Endodermal cell (in vitro differentiated cells): ENCODE measurements around the gene C7orf33. TPM values are rescaled to one million over a fixed set of nuclear protein-coding genes. Genes with fewer than 3 reads are reported as not detected.
"Not testable (repeated sequence)": the region's sequence is repeated elsewhere in the genome, so short reads cannot be mapped to it uniquely, and the experiment has no call there.

ENCODE experiments used
- DNase-seq: peaks from one replicate; pipeline ENCODE4 v3.0.0-alpha.2; 2017
- H3K27ac ChIP-seq: 2 replicates; pipeline ENCODE4 v1.5.1; 2013; ENCODE audit warnings: mild to moderate bottlenecking, low read depth, low read length, moderate library complexity
- H3K27me3 ChIP-seq: 2 replicates; pipeline ENCODE4 v1.6.1; 2013; ENCODE audit warnings: mild to moderate bottlenecking, low read length, moderate library complexity; ENCODE audit not compliant: insufficient read depth, control insufficient read depth, poor library complexity, severe bottlenecking
- H3K36me3 ChIP-seq: 2 replicates; pipeline ENCODE4 v1.7.0; 2013; ENCODE audit warnings: mild to moderate bottlenecking, low read length, moderate library complexity; ENCODE audit not compliant: control insufficient read depth, insufficient read depth
- H3K4me1 ChIP-seq: one replicate; pipeline ENCODE4 v1.7.0; 2013; ENCODE audit warnings: low read length; ENCODE audit not compliant: control insufficient read depth, insufficient read depth
- H3K4me3 ChIP-seq: 2 replicates; pipeline ENCODE4 v1.5.1; 2013; ENCODE audit warnings: mild to moderate bottlenecking, low read length, moderate library complexity
- H3K9ac ChIP-seq: 2 replicates; pipeline ENCODE4 v1.6.1; 2013; ENCODE audit warnings: mild to moderate bottlenecking, low read length, moderate library complexity; ENCODE audit not compliant: poor library complexity, severe bottlenecking; ENCODE audit errors: extremely low read depth
- H3K9me3 ChIP-seq: 2 replicates; pipeline ENCODE4 v1.6.1; 2013; ENCODE audit warnings: mild to moderate bottlenecking, low read length, moderate library complexity; ENCODE audit not compliant: control insufficient read depth
- H3K27ac Mint-ChIP-seq: 2 replicates; pipeline ENCODE4 v1.8.0; 2020; ENCODE audit warnings: mixed read lengths
- H3K27me3 Mint-ChIP-seq: 2 replicates; pipeline ENCODE4 v1.8.0; 2021; ENCODE audit warnings: mild to moderate bottlenecking, mixed read lengths; ENCODE audit not compliant: insufficient read depth
- H3K36me3 Mint-ChIP-seq: 2 replicates; pipeline ENCODE4 v1.8.0; 2020; ENCODE audit warnings: low read depth, mixed read lengths
- H3K4me1 Mint-ChIP-seq: 2 replicates; pipeline ENCODE4 v1.8.0; 2020; ENCODE audit warnings: mixed read lengths
- H3K4me3 Mint-ChIP-seq: 2 replicates; pipeline ENCODE4 v1.8.0; 2020; ENCODE audit warnings: mild to moderate bottlenecking, moderate library complexity, mixed read lengths
- H3K9me3 Mint-ChIP-seq: 2 replicates; pipeline ENCODE4 v1.8.0; 2020; ENCODE audit warnings: mild to moderate bottlenecking, mixed read lengths
- WGBS, 2 experiments: methylation state at CpG; one replicate each; pipeline versions ENCODE4 v1.1.5 to v1.1.7; 2013; ENCODE audit warnings: missing lambda C conversion rate in 2 of 2, mixed read lengths in 1 of 2; ENCODE audit not compliant: insufficient coverage in 1 of 2, insufficient read length in 1 of 2; 5-methylcytosine and 5-hydroxymethylcytosine counted together
- total RNA-seq, 2 donors: library from RNA; stranded (reverse); fragmentation: NEBNext Ultra II Directional in 1 of 2; extraction: Animal tissue kit (Norgen Biotek cat#: 25700) in 1 of 2; gene quantifications; 2 replicates in 1 of 2; 3 replicates in 1 of 2; pipeline ENCODE4 v1.2.1, GENCODE V29; 2021
- TF ChIP-seq, protein P1 (sequence below): fragments of 200-600 bp; sonication (generic); conservative IDR thresholded peaks from 2 replicates; pipeline ENCODE4 v1.5.0; 2021; ENCODE audit warnings: antibody characterized with exemption, mild to moderate bottlenecking

The C7orf33 gene
- total RNA-seq, 2 donors from 2014 or later, result not detected

DNA sequence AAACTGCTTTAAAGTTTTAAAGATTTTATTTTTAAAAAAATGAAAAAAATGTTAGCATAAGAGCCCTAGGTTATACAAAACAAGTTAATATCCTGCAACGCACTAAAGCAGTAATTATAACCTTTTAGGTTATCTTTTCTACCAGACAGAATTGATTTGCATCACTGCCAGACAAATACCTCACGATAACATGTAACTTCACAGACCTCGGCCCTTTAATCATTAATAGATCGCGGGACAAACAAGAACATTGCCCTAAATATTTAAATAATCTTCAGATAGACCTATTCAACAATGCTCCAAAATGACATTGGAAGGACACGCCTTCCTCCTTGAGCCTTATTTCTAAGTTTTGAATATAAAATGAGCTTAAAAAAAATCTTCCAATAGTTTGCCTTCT lies 23.8 kb upstream of the C7orf33 start:
- WGBS, 2 experiments, result 96 to 100% methylated on average over 4 to 5 of the region's 6 CpGs
- no peak for DNase-seq
- H3K9ac ChIP-seq, result no peak overlapping the region
- peaks cover 46% of the 10 kb centered on the region for H3K27me3 Mint-ChIP-seq
- no peak overlapping the region for H3K27ac ChIP-seq
- H3K9me3 Mint-ChIP-seq, result peaks cover 6% of the 10 kb centered on the region
- H3K4me3 ChIP-seq, result no peak overlapping the region
- no peaks in the 10 kb centered on the region for H3K36me3 Mint-ChIP-seq
- no peaks in the 10 kb centered on the region for H3K4me1 ChIP-seq
- H3K36me3 ChIP-seq, result no peaks in the 10 kb centered on the region
- peaks cover 17% of the 10 kb centered on the region for H3K9me3 ChIP-seq
- TF ChIP-seq, protein P1, sequence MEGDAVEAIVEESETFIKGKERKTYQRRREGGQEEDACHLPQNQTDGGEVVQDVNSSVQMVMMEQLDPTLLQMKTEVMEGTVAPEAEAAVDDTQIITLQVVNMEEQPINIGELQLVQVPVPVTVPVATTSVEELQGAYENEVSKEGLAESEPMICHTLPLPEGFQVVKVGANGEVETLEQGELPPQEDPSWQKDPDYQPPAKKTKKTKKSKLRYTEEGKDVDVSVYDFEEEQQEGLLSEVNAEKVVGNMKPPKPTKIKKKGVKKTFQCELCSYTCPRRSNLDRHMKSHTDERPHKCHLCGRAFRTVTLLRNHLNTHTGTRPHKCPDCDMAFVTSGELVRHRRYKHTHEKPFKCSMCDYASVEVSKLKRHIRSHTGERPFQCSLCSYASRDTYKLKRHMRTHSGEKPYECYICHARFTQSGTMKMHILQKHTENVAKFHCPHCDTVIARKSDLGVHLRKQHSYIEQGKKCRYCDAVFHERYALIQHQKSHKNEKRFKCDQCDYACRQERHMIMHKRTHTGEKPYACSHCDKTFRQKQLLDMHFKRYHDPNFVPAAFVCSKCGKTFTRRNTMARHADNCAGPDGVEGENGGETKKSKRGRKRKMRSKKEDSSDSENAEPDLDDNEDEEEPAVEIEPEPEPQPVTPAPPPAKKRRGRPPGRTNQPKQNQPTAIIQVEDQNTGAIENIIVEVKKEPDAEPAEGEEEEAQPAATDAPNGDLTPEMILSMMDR, result no peak
- H3K4me3 Mint-ChIP-seq, result no peak overlapping the region
- H3K27ac Mint-ChIP-seq, result no peak overlapping the region
- H3K4me1 Mint-ChIP-seq, result peaks cover 11% of the 10 kb centered on the region
- H3K27me3 ChIP-seq, result peaks cover 57% of the 10 kb centered on the region

DNA sequence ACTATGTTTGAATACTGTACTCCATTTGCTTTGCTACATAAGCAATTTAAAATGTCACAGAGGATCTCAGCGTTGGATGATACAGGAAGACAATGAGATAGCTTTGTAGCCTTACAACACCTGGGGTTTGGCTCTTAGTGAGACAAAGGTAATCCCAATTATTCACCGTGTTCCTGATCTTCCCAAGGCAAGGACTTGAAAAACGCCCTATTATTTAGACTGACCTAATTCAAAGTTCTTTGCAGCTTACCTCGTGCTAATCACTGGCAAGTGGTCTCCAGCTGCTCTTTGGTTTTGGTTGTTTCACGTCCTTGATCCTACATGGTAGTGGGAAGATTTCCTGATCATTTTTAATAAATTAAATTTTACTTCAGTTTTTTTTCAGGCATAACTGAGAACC lies 23.0 kb upstream of the C7orf33 start:
- no peak overlapping the region for H3K27ac Mint-ChIP-seq
- Histone ChIP-seq H3K27me3 (peaks cover 63% of the 10 kb centered on the region), H3K9me3 (peaks cover 17% of the 10 kb centered on the region), H3K4me3 (no peak overlapping the region), H3K36me3 (no peaks in the 10 kb centered on the region), H3K9ac (no peak overlapping the region), H3K4me1 (no peaks in the 10 kb centered on the region), H3K27ac (no peak overlapping the region)
- peak; percentile 72 for DNase-seq
- no peaks in the 10 kb centered on the region for H3K36me3 Mint-ChIP-seq
- TF ChIP-seq, protein P1, result no peak
- peaks cover 6% of the 10 kb centered on the region for H3K9me3 Mint-ChIP-seq
- H3K27me3 Mint-ChIP-seq, result peaks cover 40% of the 10 kb centered on the region
- whole genome bisulfite sequencing, 2 experiments, result 10 to 25% methylated on average over 2 to 5 of the region's 5 CpGs
- peaks cover 11% of the 10 kb centered on the region for H3K4me1 Mint-ChIP-seq
- no peak overlapping the region for H3K4me3 Mint-ChIP-seq

DNA sequence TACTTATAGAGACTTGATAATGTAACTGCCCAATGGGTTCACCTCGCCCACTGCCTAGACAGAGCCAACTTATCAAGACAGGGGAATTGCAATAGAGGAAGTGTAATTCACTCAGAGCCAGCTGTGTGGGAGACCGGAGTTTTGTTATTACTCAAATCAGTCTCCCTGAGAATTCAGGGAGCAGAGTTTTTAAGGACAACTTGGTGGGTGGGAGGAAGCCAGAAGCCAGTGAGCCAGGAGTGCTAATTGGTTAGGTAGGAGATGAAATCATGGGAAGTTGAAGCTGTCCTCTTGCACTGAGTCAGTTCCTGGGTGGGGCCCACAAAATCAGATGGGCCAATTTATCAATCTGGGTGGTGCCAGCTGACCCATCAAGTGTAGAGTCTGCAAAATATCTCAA lies 20.1 kb upstream of the C7orf33 start:
- Histone ChIP-seq H3K9ac (no peak overlapping the region), H3K36me3 (no peaks in the 10 kb centered on the region), H3K27ac (no peak overlapping the region), H3K4me1 (no peaks in the 10 kb centered on the region), H3K9me3 (peaks cover 17% of the 10 kb centered on the region), H3K4me3 (no peak overlapping the region), H3K27me3 (peaks cover 51% of the 10 kb centered on the region)
- TF ChIP-seq, protein P1, result no peak
- 88 to 100% methylated on average over 2 of the region's 2 CpGs for WGBS, 2 experiments
- no peak for DNase-seq
- peaks cover 11% of the 10 kb centered on the region for H3K4me1 Mint-ChIP-seq
- no peak overlapping the region for H3K4me3 Mint-ChIP-seq
- H3K27ac Mint-ChIP-seq, result no peak overlapping the region
- no peaks in the 10 kb centered on the region for H3K36me3 Mint-ChIP-seq
- H3K27me3 Mint-ChIP-seq, result peaks cover 37% of the 10 kb centered on the region
- H3K9me3 Mint-ChIP-seq, result peaks cover 8% of the 10 kb centered on the region

DNA sequence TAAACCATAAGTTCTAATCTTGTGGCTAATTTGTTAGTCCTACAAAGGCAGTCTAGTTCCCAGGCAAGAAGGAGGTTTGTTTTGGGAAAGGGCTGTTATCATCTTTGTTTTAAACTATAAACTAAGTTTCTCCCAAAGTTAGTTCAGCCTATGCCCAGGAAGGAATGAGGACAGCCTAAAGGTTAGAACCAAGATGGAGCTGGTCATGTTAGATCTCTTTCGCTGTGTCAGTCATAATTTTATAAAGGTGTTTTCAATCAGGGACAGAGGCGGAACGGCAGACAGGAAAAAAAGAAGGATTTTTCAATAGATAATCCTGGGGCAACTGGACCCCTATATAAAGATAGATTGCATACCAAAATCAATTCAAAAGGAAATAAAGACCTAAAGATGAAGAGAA lies 19.6 kb upstream of the C7orf33 start:
- not testable (repeated sequence) for H3K4me1 ChIP-seq, H3K4me3 ChIP-seq, H3K4me3 Mint-ChIP-seq, H3K27ac Mint-ChIP-seq, H3K36me3 ChIP-seq, H3K36me3 Mint-ChIP-seq, H3K9ac ChIP-seq, H3K27ac ChIP-seq, H3K9me3 Mint-ChIP-seq, DNase-seq
- H3K4me1 Mint-ChIP-seq, result peaks cover 11% of the 10 kb centered on the region
- 89 to 94% methylated on average over 1 to 3 of the region's 3 CpGs for WGBS, 2 experiments
- peaks cover 15% of the 10 kb centered on the region for H3K9me3 ChIP-seq
- H3K27me3 ChIP-seq, result peaks cover 47% of the 10 kb centered on the region
- peaks cover 35% of the 10 kb centered on the region for H3K27me3 Mint-ChIP-seq
